Measurements from ENCODE around the gene KCNJ4. TPM values are rescaled to one million over a fixed set of nuclear protein-coding genes. Genes with fewer than 3 reads are reported as not detected.

KCNJ4 gene
- not detected in 2 replicates for total RNA-seq (2014; rRNA removed; shearing (Covaris generic))

- 0 out of 2 replicates have a peak, but pooled peaks cover 2% of the 10 kb centered on the region for H3K9me3 ChIP-seq (replicated peaks)
- DNase-seq (ENCODE audit: low read depth in 1 of 2, low spot score in 2 of 2), result no peak
- H3K4me1 ChIP-seq (replicated peaks), result peaks cover 4% of the 10 kb centered on the region; the same call in 1 of the 2 replicates
- H3K36me3 ChIP-seq, result no peaks in the 10 kb centered on the region
- no peak within 1 kb of the TSS for H3K27ac ChIP-seq
- H3K4me3 ChIP-seq, result no peak within 1 kb of the TSS
- peaks cover 89% of the 10 kb centered on the region for H3K27me3 ChIP-seq (replicated peaks)
These were observed at the start of gene KCNJ4 for GRCh38 chr22:38455076-38455529. TSS of gene KCNJ4 (minus strand) at chr22:38455199. CDS start at chr22:38428132, 27,067 bp downstream.

GRCh38 chr22:38503021-38503420 lies 48.0 kb upstream of the KCNJ4 start:
- peaks cover 79% of the 10 kb centered on the region for H3K36me3 ChIP-seq

GRCh38 chr22:38501797-38502672 lies 47.0 kb upstream of the KCNJ4 start:
- Histone ChIP-seq H3K9me3 (replicated peaks) (no peaks in the 10 kb centered on the region), H3K36me3 (peaks cover 87% of the 10 kb centered on the region), H3K4me1 (replicated peaks) (peaks cover 19% of the 10 kb centered on the region), H3K27me3 (replicated peaks) (no peaks in the 10 kb centered on the region), H3K27ac (no peak overlapping the region), H3K4me3 (no peak overlapping the region)
- no peak for DNase-seq (ENCODE audit: low read depth in 1 of 2, low spot score in 2 of 2)

More at GRCh38 chr22:38503021-38503420, 48.0 kb upstream of the KCNJ4 start:
- H3K27ac ChIP-seq, result no peak overlapping the region
- DNase-seq (ENCODE audit: low read depth in 1 of 2, low spot score in 2 of 2), result no peak
- H3K4me3 ChIP-seq, result no peak overlapping the region
- no peaks in the 10 kb centered on the region for H3K27me3 ChIP-seq (replicated peaks)
- peaks cover 20% of the 10 kb centered on the region for H3K4me1 ChIP-seq (replicated peaks)
- no peaks in the 10 kb centered on the region for H3K9me3 ChIP-seq (replicated peaks)

- Histone ChIP-seq H3K36me3 (peaks cover 96% of the 10 kb centered on the region), H3K9me3 (replicated peaks) (no peaks in the 10 kb centered on the region)
- no peak for DNase-seq (ENCODE audit: low read depth in 1 of 2, low spot score in 2 of 2)
These were observed 42.9 kb upstream of the KCNJ4 start for GRCh38 chr22:38497869-38498268.

GRCh38 chr22:38494939-38495338 lies 39.9 kb upstream of the KCNJ4 start:
- Histone ChIP-seq H3K27me3 (replicated peaks) (no peaks in the 10 kb centered on the region), H3K4me1 (replicated peaks) (peaks cover 12% of the 10 kb centered on the region), H3K4me3 (no peak overlapping the region), H3K27ac (no peak overlapping the region), H3K36me3 (peaks cover 99% of the 10 kb centered on the region), H3K9me3 (replicated peaks) (no peaks in the 10 kb centered on the region; the same call in 1 of the 2 replicates)
- DNase-seq (ENCODE audit: low read depth in 1 of 2, low spot score in 2 of 2), result no peak

More at GRCh38 chr22:38497869-38498268, 42.9 kb upstream of the KCNJ4 start:
- H3K27ac ChIP-seq, result no peak overlapping the region
- peaks cover 5% of the 10 kb centered on the region for H3K4me1 ChIP-seq (replicated peaks)
- H3K27me3 ChIP-seq (replicated peaks), result no peaks in the 10 kb centered on the region
- no peak overlapping the region for H3K4me3 ChIP-seq

GRCh38 chr22:38494498-38494897 lies 39.5 kb upstream of the KCNJ4 start:
- H3K27me3 ChIP-seq (replicated peaks), result no peaks in the 10 kb centered on the region
- H3K4me3 ChIP-seq, result no peak overlapping the region
- peaks cover 99% of the 10 kb centered on the region for H3K36me3 ChIP-seq
- no peak for DNase-seq (ENCODE audit: low read depth in 1 of 2, low spot score in 2 of 2)
- no peak overlapping the region for H3K27ac ChIP-seq
- H3K4me1 ChIP-seq (replicated peaks), result peaks cover 12% of the 10 kb centered on the region
- H3K9me3 ChIP-seq (replicated peaks), result no peaks in the 10 kb centered on the region; the same call in 1 of the 2 replicates

GRCh38 chr22:38491707-38492348 lies 36.8 kb upstream of the KCNJ4 start:
- H3K9me3 ChIP-seq (replicated peaks), result no peaks in the 10 kb centered on the region; the same call in 1 of the 2 replicates
- H3K27ac ChIP-seq, result no peak overlapping the region
- DNase-seq (ENCODE audit: low read depth in 1 of 2, low spot score in 2 of 2), result no peak
- H3K27me3 ChIP-seq (replicated peaks), result no peaks in the 10 kb centered on the region
- H3K4me1 ChIP-seq (replicated peaks), result peaks cover 12% of the 10 kb centered on the region
- H3K4me3 ChIP-seq, result no peak overlapping the region
- peaks cover 100% of the 10 kb centered on the region for H3K36me3 ChIP-seq

- Histone ChIP-seq H3K36me3 (peaks cover 100% of the 10 kb centered on the region), H3K27ac (no peak overlapping the region), H3K4me1 (replicated peaks) (peaks cover 12% of the 10 kb centered on the region), H3K27me3 (replicated peaks) (no peaks in the 10 kb centered on the region), H3K4me3 (no peak overlapping the region), H3K9me3 (replicated peaks) (no peaks in the 10 kb centered on the region; the same call in 1 of the 2 replicates)
- DNase-seq (ENCODE audit: low read depth in 1 of 2, low spot score in 2 of 2), result no peak
These were observed 35.9 kb upstream of the KCNJ4 start for GRCh38 chr22:38490915-38491314.

GRCh38 chr22:38490475-38490874 lies 35.5 kb upstream of the KCNJ4 start:
- Histone ChIP-seq H3K9me3 (replicated peaks) (no peaks in the 10 kb centered on the region; the same call in 1 of the 2 replicates), H3K27ac (no peak overlapping the region), H3K36me3 (peaks cover 98% of the 10 kb centered on the region), H3K4me3 (no peak overlapping the region), H3K27me3 (replicated peaks) (no peaks in the 10 kb centered on the region), H3K4me1 (replicated peaks) (peaks cover 12% of the 10 kb centered on the region)
- DNase-seq (ENCODE audit: low read depth in 1 of 2, low spot score in 2 of 2), result no peak

GRCh38 chr22:38489561-38490145 lies 34.7 kb upstream of the KCNJ4 start:
- peaks cover 12% of the 10 kb centered on the region for H3K4me1 ChIP-seq (replicated peaks)
- H3K27ac ChIP-seq, result no peak overlapping the region
- H3K9me3 ChIP-seq (replicated peaks), result no peaks in the 10 kb centered on the region; the same call in 1 of the 2 replicates
- H3K4me3 ChIP-seq, result no peak overlapping the region
- DNase-seq (ENCODE audit: low read depth in 1 of 2, low spot score in 2 of 2), result no peak
- H3K27me3 ChIP-seq (replicated peaks), result no peaks in the 10 kb centered on the region
- H3K36me3 ChIP-seq, result peaks cover 96% of the 10 kb centered on the region

GRCh38 chr22:38489142-38489541 lies 34.1 kb upstream of the KCNJ4 start:
- Histone ChIP-seq H3K4me1 (replicated peaks) (peaks cover 12% of the 10 kb centered on the region), H3K27ac (no peak overlapping the region), H3K9me3 (replicated peaks) (no peaks in the 10 kb centered on the region; the same call in 1 of the 2 replicates), H3K4me3 (no peak overlapping the region), H3K36me3 (peaks cover 96% of the 10 kb centered on the region), H3K27me3 (replicated peaks) (no peaks in the 10 kb centered on the region)
- no peak for DNase-seq (ENCODE audit: low read depth in 1 of 2, low spot score in 2 of 2)

GRCh38 chr22:38487946-38488345 lies 32.9 kb upstream of the KCNJ4 start:
- no peak for DNase-seq (ENCODE audit: low read depth in 1 of 2, low spot score in 2 of 2)
- Histone ChIP-seq H3K4me1 (replicated peaks) (peaks cover 9% of the 10 kb centered on the region), H3K9me3 (replicated peaks) (no peaks in the 10 kb centered on the region; the same call in 1 of the 2 replicates), H3K27ac (no peak overlapping the region), H3K4me3 (no peak overlapping the region), H3K36me3 (peaks cover 96% of the 10 kb centered on the region), H3K27me3 (replicated peaks) (no peaks in the 10 kb centered on the region)

- H3K36me3 ChIP-seq, result peaks cover 96% of the 10 kb centered on the region
- no peaks in the 10 kb centered on the region; the same call in 1 of the 2 replicates for H3K9me3 ChIP-seq (replicated peaks)
- H3K4me1 ChIP-seq (replicated peaks), result peaks cover 1% of the 10 kb centered on the region; the same call in 1 of the 2 replicates
- no peaks in the 10 kb centered on the region for H3K27me3 ChIP-seq (replicated peaks)
- H3K27ac ChIP-seq, result no peak overlapping the region
- no peak overlapping the region for H3K4me3 ChIP-seq
- no peak for DNase-seq (ENCODE audit: low read depth in 1 of 2, low spot score in 2 of 2)
These were observed 30.8 kb upstream of the KCNJ4 start for GRCh38 chr22:38485783-38486182.
